Daoy (cell line): ENCODE measurements around the gene SYCN. TPM values are rescaled to one million over a fixed set of nuclear protein-coding genes. Genes with fewer than 3 reads are reported as not detected.
A peak's percentile ranks its signal among the peaks of the same experiment; 100 is the strongest.

Experiments used
- DNase-seq: peaks from one replicate; pipeline ENCODE4 v3.0.0-alpha.2; 2015; ENCODE audit warnings: low read depth
- total RNA-seq: library from RNA; depleted of rRNA; stranded (reverse); fragments of >200 nt; shearing (Covaris generic); gene quantifications from 2 replicates; pipeline ENCODE4 v1.2.3, GENCODE V29; 2014

SYCN gene
- total RNA-seq, 1 experiment from 2014 or later: not detected

GRCh38 chr19:39171479-39172465 is 32.3 kb downstream of the SYCN start:
- DNase-seq: no peak

GRCh38 chr19:39170386-39171231 is 33.5 kb downstream of the SYCN start:
- DNase-seq: no peak

GRCh38 chr19:39169143-39169810 is 34.8 kb downstream of the SYCN start:
- DNase-seq: no peak

- DNase-seq: no peak
Observed at GRCh38 chr19:39168258-39169142, 35.6 kb downstream of the SYCN start.

GRCh38 chr19:39167461-39168257 is 36.4 kb downstream of the SYCN start:
- DNase-seq: no peak

GRCh38 chr19:39166571-39167391 is 37.3 kb downstream of the SYCN start:
- DNase-seq: no peak

- no peak for DNase-seq
Observed at GRCh38 chr19:39165857-39166256, 38.2 kb downstream of the SYCN start.

GRCh38 chr19:39164289-39164688 is 39.8 kb downstream of the SYCN start:
- no peak for DNase-seq

- no peak for DNase-seq
Observed at GRCh38 chr19:39163621-39164020, 40.4 kb downstream of the SYCN start.

- no peak for DNase-seq
Observed at GRCh38 chr19:39162441-39163043, 41.5 kb downstream of the SYCN start.

GRCh38 chr19:39160889-39161672 is 43.0 kb downstream of the SYCN start:
- no peak for DNase-seq

GRCh38 chr19:39160523-39160861 is 43.6 kb downstream of the SYCN start:
- peak; percentile 28 for DNase-seq

- DNase-seq: no peak
Observed at GRCh38 chr19:39158646-39159260, 45.3 kb downstream of the SYCN start.

- no peak for DNase-seq
Observed at GRCh38 chr19:39157997-39158389, 46.1 kb downstream of the SYCN start.

GRCh38 chr19:39157275-39157996 is 46.6 kb downstream of the SYCN start:
- no peak for DNase-seq

GRCh38 chr19:39156326-39157230 is 47.5 kb downstream of the SYCN start:
- peak; percentile 60 for DNase-seq
